Posterior vena cava (tissue), 2 donors: ENCODE results near the gene SRRM3. TPM values are rescaled to one million over a fixed set of nuclear protein-coding genes. Genes with fewer than 3 reads are reported as not detected.
"Not testable (repeated sequence)": the region's sequence is repeated elsewhere in the genome, so short reads cannot be mapped to it uniquely, and the experiment has no call there.

Experiments
- DNase-seq: peaks from one replicate; pipeline ENCODE4 v3.0.0-alpha.2; 2020; ENCODE audit warnings: low spot score
- intact Hi-C, 2 donors: fragments of 100-400 bp; cut with DNase I; formaldehyde crosslinking; loops; one replicate each; pipeline versions ENCODE4 v1.14.1 to v1.14.2; 2022 to 2023
- total RNA-seq, 2 donors: library from RNA; stranded (reverse); fragmentation: NEBNext Ultra II Directional; extraction: Animal tissue kit (Norgen Biotek cat#: 25700); gene quantifications; one replicate each; pipeline ENCODE4 v1.2.1, GENCODE V29; 2021
- donor health status: DM: yes; HTN: yes; CAD: no.
- donor health status: DM: yes; HTN: yes; CAD: no.

The SRRM3 gene
- total RNA-seq, 2 donors from 2014 or later: 5.2 to 5.3 TPM

- DNase-seq: no peak
- intact Hi-C loops: no loop called here
Observed at GRCh38 chr7:76296743-76297740, 95.3 kb downstream of the SRRM3 start.

GRCh38 chr7:76300166-76300731 is 98.6 kb downstream of the SRRM3 start:
- intact Hi-C loops: no loop called here
- DNase-seq: no peak

GRCh38 chr7:76301000-76301399 is 99.3 kb downstream of the SRRM3 start:
- no peak for DNase-seq
- intact Hi-C loops: no loop called here

GRCh38 chr7:76302347-76303201 is 100.9 kb downstream of the SRRM3 start, which contains the start of gene HSPB1:
Gene HSPB1 (plus strand): TSS chr7:76302673. CDS start chr7:76302713, 40 bp downstream.
- intact Hi-C loops: no loop called here
- DNase-seq: peak; percentile 98

- DNase-seq: peak; percentile 96
- intact Hi-C loops: no loop called here
Observed at GRCh38 chr7:76303202-76304147, 101.8 kb downstream of the SRRM3 start.

- intact Hi-C loops: no loop called here
Observed at GRCh38 chr7:76304888-76305375, 103.2 kb downstream of the SRRM3 start.

GRCh38 chr7:76308874-76309273 is 107.2 kb downstream of the SRRM3 start:
- intact Hi-C loops, DNase-seq: not testable (repeated sequence)

More at GRCh38 chr7:76304888-76305375, 103.2 kb downstream of the SRRM3 start:
- peak; percentile 81 for DNase-seq

- intact Hi-C loops, DNase-seq: not testable (repeated sequence)
Observed at GRCh38 chr7:76309341-76310101, 107.8 kb downstream of the SRRM3 start.

- DNase-seq: no peak
- intact Hi-C loops: no loop called here
Observed at GRCh38 chr7:76310102-76310957, 108.6 kb downstream of the SRRM3 start.

- DNase-seq, intact Hi-C loops: not testable (repeated sequence)
Observed at GRCh38 chr7:76311838-76312237, 110.1 kb downstream of the SRRM3 start.

- peak; percentile 99 for DNase-seq
- intact Hi-C loops: loop anchor here (2.0 kb wide), 3 partner anchors 23 to 135 kb away; no protein-coding TSS in a partner anchor
Observed at GRCh38 chr7:76314042-76314721, 112.5 kb downstream of the SRRM3 start.

- DNase-seq: not testable (repeated sequence)
- intact Hi-C loops: loop anchor here (2.0 kb wide), 3 partner anchors 24 to 136 kb away; no protein-coding TSS in a partner anchor
Observed at GRCh38 chr7:76314740-76315139, 113.0 kb downstream of the SRRM3 start.

- DNase-seq: no peak
- intact Hi-C loops: loop anchor here (2.0 kb wide), 3 partner anchors 25 to 137 kb away; no protein-coding TSS in a partner anchor
Observed at GRCh38 chr7:76315364-76315763, 113.7 kb downstream of the SRRM3 start.

GRCh38 chr7:76316984-76317781 is 115.5 kb downstream of the SRRM3 start:
- intact Hi-C loops: no loop called here

More at GRCh38 chr7:76316984-76317781, 115.5 kb downstream of the SRRM3 start:
- DNase-seq: peak; percentile 3
